Suprapubic skin (tissue), 4 donors: ENCODE measurements around the gene TAOK1. TPM values are rescaled to one million over a fixed set of nuclear protein-coding genes. Genes with fewer than 3 reads are reported as not detected.

ENCODE experiments used
- DNase-seq, 2 donors: peaks; one replicate each; pipeline ENCODE4 v3.0.0-alpha.2; 2019; ENCODE audit warnings: low spot score in 2 of 2
- H3K27ac ChIP-seq: fragments of 200-600 bp; sonication (generic); one replicate; pipeline ENCODE4 v1.5.1; 2019
- H3K27me3 ChIP-seq: fragments of 200-600 bp; sonication (generic); one replicate; pipeline ENCODE4 v1.5.1; 2019
- H3K36me3 ChIP-seq: fragments of 200-600 bp; sonication (generic); one replicate; pipeline ENCODE4 v1.5.1; 2019
- H3K4me1 ChIP-seq: fragments of 200-600 bp; sonication (generic); one replicate; pipeline ENCODE4 v1.5.1; 2019
- H3K4me3 ChIP-seq: fragments of 200-600 bp; sonication (generic); one replicate; pipeline ENCODE4 v1.5.1; 2019; ENCODE audit warnings: mild to moderate bottlenecking
- H3K9me3 ChIP-seq: fragments of 200-600 bp; sonication (generic); one replicate; pipeline ENCODE4 v1.5.1; 2019
- CTCF ChIP-seq, 2 donors: fragments of 200-600 bp in 1 of 2; fragments of 450-650 bp in 1 of 2; sonication (generic) in 1 of 2; IDR thresholded peaks; one replicate each; pipeline ENCODE4 v1.5.1; 2016 to 2019; ENCODE audit warnings: antibody characterized with exemption in 2 of 2, mild to moderate bottlenecking in 1 of 2, moderate library complexity in 1 of 2
- EP300 ChIP-seq: sonication (generic); formaldehyde crosslinking; IDR thresholded peaks from one replicate; pipeline ENCODE4 v1.6.1; 2017; ENCODE audit warnings: antibody characterized with exemption
- POLR2A ChIP-seq, 2 donors: fragments of 450-650 bp; IDR thresholded peaks; one replicate each; pipeline ENCODE4 v1.6.1; 2017; ENCODE audit warnings: antibody characterized with exemption in 2 of 2, mild to moderate bottlenecking in 2 of 2, moderate library complexity in 2 of 2
- POLR2AphosphoS5 ChIP-seq, 3 donors: sonication (generic); formaldehyde crosslinking; IDR thresholded peaks; one replicate each; pipeline ENCODE4 v1.6.1; 2017; ENCODE audit warnings: antibody characterized with exemption in 3 of 3
- WGBS: methylation state at CpG from one replicate; pipeline ENCODE4 v1.1.5; 2018; 5-methylcytosine and 5-hydroxymethylcytosine counted together
- total RNA-seq, 4 donors: library from RNA; depleted of rRNA; stranded (reverse); fragments of >200 nt; gene quantifications; one replicate each; pipeline ENCODE4 v1.1.0, GENCODE V29; 2016

TAOK1 gene
- total RNA-seq, 4 donors from 2014 or later = 42.1 to 58.3 (median 51.2) TPM

- Histone ChIP-seq H3K27ac (no peak overlapping the region), H3K27me3 (no peaks in the 10 kb centered on the region), H3K4me1 (no peaks in the 10 kb centered on the region), H3K4me3 (no peak overlapping the region), H3K9me3 (no peaks in the 10 kb centered on the region), H3K36me3 (no peaks in the 10 kb centered on the region)
- DNase-seq = no peak
- TF ChIP-seq POLR2AphosphoS5 (IDR thresholded peaks at IDR 0.05) = no peak
- no peak for TF ChIP-seq EP300
- TF ChIP-seq POLR2A (IDR thresholded peaks at IDR 0.05) = no peak
- no peak for TF ChIP-seq CTCF (IDR thresholded peaks at IDR 0.05)
- 72% methylated on average over 4 of the region's 4 CpGs for WGBS
Observed at GRCh38 chr17:29368926-29369325, 21.2 kb upstream of the TAOK1 start.

- no peaks in the 10 kb centered on the region for H3K9me3 ChIP-seq
- H3K4me1 ChIP-seq = no peaks in the 10 kb centered on the region
- no peak overlapping the region for H3K27ac ChIP-seq
- no peak for TF ChIP-seq POLR2A (IDR thresholded peaks at IDR 0.05)
- peak; percentile 62 to 72 for TF ChIP-seq CTCF (IDR thresholded peaks at IDR 0.05)
- no peak for DNase-seq
- no peaks in the 10 kb centered on the region for H3K36me3 ChIP-seq
- WGBS = 20% methylated on average over 7 of the region's 7 CpGs
- H3K4me3 ChIP-seq = no peak overlapping the region
- no peaks in the 10 kb centered on the region for H3K27me3 ChIP-seq
Observed at GRCh38 chr17:29369831-29370735, 20.1 kb upstream of the TAOK1 start.

DNA sequence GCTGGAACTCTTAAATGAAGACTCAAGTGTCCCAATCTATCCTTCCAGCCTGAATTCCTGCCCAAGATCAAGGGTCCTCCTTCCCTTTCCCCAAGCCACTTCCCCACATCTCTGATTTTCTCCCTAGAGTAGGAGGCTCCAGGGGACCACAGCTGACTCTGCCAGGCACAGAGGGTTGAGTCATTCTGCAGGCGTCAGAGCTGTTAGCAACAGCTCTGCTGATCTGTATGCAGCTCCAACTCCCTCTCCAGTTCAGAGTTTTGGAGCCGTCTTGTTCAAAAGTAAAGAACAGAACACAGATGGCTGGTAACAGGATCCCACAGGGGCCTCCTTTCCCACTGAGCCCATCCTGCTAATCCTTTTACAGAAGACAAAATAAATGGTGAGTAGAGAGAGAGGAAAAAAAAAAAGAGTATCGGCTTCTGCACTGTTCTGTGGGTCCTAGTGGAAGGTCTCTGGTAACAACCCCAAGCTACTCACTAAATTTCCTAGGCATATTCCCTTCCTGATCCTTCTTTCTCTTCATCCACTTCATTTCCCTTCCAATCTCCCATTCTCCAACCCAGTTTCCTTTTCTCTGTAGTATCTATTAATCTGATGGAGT is 13.4 kb upstream of the TAOK1 start:
- Histone ChIP-seq H3K4me3 (no peak overlapping the region), H3K27me3 (no peaks in the 10 kb centered on the region), H3K36me3 (no peaks in the 10 kb centered on the region), H3K27ac (no peak overlapping the region), H3K4me1 (peaks cover 10% of the 10 kb centered on the region), H3K9me3 (no peaks in the 10 kb centered on the region)
- DNase-seq = no peak
- TF ChIP-seq EP300 (no peak), CTCF (IDR thresholded peaks at IDR 0.05) (no peak), POLR2AphosphoS5 (IDR thresholded peaks at IDR 0.05) (no peak), POLR2A (IDR thresholded peaks at IDR 0.05) (no peak)
- WGBS = 60% methylated on average over 3 of the region's 3 CpGs

GRCh38 chr17:29378500-29378899 is 11.7 kb upstream of the TAOK1 start:
- no peaks in the 10 kb centered on the region for H3K36me3 ChIP-seq
- H3K4me3 ChIP-seq = no peak overlapping the region
- DNase-seq = no peak
- TF ChIP-seq CTCF (IDR thresholded peaks at IDR 0.05) = no peak
- TF ChIP-seq POLR2A (IDR thresholded peaks at IDR 0.05) = no peak
- TF ChIP-seq EP300 = no peak
- TF ChIP-seq POLR2AphosphoS5 (IDR thresholded peaks at IDR 0.05) = no peak
- H3K27me3 ChIP-seq = no peaks in the 10 kb centered on the region
- no peak overlapping the region for H3K27ac ChIP-seq
- WGBS = 85% methylated on average over 4 of the region's 4 CpGs
- no peaks in the 10 kb centered on the region for H3K9me3 ChIP-seq
- peaks cover 10% of the 10 kb centered on the region for H3K4me1 ChIP-seq
